Measurements from ENCODE around the gene IPCEF1.
"Not testable (repeated sequence)": the region's sequence is repeated elsewhere in the genome, so short reads cannot be mapped to it uniquely, and the experiment has no call there.

The IPCEF1 gene

DNA sequence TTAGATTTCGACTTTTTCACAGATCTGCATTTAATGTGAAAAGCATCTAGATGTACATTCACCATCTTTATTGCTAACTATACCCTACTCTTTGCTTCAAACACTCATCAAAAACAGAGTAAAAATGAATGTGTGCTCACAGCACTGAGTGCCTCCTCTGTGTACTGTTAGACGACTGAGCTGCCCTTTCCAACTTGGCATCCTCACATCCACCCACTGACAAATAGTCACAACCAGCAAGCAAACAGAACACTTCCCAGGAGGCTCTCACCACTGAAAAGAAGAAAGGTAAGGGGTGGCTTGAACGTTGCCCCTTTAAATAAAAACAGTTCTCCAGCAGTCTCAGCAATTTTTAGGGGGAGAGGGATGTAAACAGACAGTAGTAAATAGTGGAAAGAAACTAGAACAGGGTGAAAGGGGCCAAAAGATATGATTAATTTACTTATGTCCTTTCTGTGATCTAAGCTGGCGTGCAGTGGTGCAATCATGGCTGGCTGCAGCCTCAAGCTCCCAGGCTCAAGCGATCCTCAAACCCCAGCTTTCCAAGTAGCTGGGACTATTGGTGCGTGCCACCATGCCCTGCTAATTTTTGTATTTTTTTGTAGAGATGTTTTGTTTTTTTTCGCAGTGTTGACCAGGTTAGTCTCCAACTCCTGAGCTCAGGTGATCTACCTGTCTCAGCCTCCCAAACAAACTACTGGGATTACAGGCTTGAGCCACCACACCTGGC, 48.7 kb downstream of the IPCEF1 start:
- TF ChIP-seq, protein P1, sequence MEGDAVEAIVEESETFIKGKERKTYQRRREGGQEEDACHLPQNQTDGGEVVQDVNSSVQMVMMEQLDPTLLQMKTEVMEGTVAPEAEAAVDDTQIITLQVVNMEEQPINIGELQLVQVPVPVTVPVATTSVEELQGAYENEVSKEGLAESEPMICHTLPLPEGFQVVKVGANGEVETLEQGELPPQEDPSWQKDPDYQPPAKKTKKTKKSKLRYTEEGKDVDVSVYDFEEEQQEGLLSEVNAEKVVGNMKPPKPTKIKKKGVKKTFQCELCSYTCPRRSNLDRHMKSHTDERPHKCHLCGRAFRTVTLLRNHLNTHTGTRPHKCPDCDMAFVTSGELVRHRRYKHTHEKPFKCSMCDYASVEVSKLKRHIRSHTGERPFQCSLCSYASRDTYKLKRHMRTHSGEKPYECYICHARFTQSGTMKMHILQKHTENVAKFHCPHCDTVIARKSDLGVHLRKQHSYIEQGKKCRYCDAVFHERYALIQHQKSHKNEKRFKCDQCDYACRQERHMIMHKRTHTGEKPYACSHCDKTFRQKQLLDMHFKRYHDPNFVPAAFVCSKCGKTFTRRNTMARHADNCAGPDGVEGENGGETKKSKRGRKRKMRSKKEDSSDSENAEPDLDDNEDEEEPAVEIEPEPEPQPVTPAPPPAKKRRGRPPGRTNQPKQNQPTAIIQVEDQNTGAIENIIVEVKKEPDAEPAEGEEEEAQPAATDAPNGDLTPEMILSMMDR (IDR thresholded peaks at IDR 0.05; ENCODE audit: insufficient read depth, low read depth, low read length, missing control alignments) = no peak
- no peak overlapping the region for H3K4me3 ChIP-seq (ENCODE audit: low read depth, low read length)
- DNase-seq (ENCODE audit: low read depth) = no peak

DNA sequence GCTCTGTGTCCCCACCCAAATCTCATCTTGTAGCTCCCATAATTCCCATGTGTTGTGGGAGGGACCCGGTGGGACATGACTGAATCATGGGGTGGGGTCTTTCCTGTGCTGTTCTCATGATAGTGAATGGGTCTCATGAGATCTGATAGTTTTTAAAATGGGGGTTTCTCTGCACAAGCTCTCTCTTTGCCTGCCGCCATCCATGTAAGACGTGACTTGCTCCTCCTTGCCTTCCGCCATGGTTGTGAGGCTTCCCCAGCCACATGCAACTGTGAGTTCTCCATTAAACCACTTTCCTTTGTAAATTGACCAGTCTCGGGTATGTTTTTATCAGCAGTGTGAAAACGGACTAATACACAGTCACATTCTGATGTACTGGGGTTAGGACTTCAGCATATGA, 49.5 kb downstream of the IPCEF1 start:
- not testable (repeated sequence) for DNase-seq (ENCODE audit: low read depth); H3K4me3 ChIP-seq (ENCODE audit: low read depth, low read length)

DNA sequence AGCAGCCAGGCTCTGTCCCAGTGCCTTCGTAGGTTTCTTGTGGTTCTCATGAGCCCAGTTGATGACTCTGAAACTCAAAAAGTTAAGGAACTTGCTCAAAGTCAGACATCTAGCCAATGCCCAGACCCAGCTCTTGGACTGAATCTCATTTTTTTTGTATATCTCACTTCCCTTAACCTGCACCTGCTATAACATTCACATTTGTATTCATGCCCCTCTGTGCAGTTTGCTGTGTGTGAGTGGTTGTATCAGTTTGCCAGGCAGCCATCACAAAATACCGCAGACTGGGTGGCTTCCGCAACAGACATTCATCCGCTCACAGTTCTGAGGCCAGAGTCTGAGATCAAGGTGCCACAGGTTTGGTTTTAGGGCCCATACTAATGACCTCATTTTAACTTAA, 49.9 kb downstream of the IPCEF1 start:
- peak; percentile 21 for DNase-seq (ENCODE audit: low read depth)
- TF ChIP-seq, protein P1 (IDR thresholded peaks at IDR 0.05; ENCODE audit: insufficient read depth, low read depth, low read length, missing control alignments) = no peak
- H3K4me3 ChIP-seq (ENCODE audit: low read depth, low read length) = no peak overlapping the region

DNA sequence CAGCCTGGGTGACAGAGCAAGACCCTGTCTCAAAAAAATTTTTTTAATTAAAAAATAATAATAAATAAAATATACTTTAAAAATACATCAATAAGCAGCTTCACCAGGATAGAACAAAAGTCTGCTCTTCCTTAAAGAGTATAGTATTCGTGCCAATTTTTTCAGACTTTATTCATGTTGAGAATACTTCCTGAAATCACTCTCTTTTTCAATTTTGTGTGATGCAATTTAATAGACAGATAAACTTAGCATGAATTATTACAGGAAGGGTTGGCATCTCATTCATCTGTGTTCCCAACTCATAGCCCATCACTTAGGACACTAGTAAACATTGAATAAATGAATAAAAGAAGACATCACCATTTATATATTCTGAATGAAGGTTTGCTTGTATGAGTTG, 52.4 kb downstream of the IPCEF1 start:
- no peak overlapping the region for H3K4me3 ChIP-seq (ENCODE audit: low read depth, low read length)
- TF ChIP-seq, protein P1 (IDR thresholded peaks at IDR 0.05; ENCODE audit: insufficient read depth, low read depth, low read length, missing control alignments) = no peak
- no peak for DNase-seq (ENCODE audit: low read depth)

DNA sequence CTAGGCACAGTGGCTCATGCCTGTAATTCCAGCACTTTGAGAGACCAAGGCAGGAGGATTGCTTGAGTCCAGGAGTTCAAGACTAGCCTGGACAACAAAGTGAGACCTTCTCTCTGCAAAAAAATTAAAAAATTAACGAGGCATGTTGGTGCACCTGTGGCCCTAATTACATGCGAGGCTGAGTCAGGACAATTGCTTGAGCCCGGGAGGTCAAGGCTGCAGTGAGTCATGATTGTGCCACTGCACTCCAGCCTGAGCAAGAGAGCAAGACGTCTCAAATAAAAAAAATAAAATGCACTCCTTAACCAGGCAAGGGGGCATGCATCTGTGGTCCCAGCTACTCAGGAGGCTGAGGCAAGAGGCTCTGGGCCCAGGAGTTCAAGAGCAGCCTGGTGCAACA, 53.0 kb downstream of the IPCEF1 start:
- not testable (repeated sequence) for DNase-seq (ENCODE audit: low read depth); H3K4me3 ChIP-seq (ENCODE audit: low read depth, low read length)

DNA sequence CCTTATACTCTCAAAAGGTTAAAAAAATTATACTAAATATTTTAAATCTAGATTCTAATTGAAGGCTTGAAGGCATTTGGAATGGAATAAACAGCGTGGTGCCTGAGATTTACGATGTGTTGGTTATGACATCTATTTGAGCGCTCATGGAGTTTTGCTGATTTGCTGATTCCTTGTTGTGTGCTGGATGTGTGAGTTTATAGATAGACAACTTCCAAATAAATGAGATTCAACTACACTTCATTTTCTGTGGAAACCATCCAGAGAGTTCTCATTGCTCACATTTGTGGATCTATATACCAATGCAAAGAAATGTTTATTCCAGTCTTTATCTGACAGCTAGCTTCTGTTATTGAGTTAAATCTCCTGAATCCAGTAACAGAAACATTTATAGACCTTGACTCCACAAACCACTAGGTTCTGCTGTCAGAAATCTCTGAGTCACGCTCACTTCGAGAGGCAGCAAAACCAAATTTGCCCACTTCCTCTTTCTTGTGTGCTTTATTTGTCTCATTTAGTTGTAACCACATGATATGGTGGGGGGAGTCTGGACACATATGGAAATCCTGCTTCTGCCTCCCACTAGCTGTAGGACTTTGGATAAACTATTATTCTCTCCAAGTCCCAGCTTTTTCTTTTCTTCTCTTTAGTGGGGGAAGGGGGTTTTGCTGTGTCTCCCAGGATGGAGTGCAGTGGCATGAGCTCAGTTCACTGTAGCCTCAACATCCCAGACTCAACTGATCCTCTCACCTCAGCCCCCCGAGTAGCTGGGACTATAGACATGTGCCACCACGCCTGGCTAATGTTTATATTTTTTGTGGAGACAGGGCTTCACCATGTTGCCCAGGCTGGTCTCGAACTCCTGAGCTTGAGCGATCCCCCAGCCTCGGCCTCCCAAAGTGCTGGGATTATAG, 54.5 kb downstream of the IPCEF1 start:
- DNase-seq (ENCODE audit: low read depth) = peak; percentile 87
- TF ChIP-seq, protein P1 (IDR thresholded peaks at IDR 0.05; ENCODE audit: insufficient read depth, low read depth, low read length, missing control alignments) = no peak
- no peak overlapping the region for H3K4me3 ChIP-seq (ENCODE audit: low read depth, low read length)

DNA sequence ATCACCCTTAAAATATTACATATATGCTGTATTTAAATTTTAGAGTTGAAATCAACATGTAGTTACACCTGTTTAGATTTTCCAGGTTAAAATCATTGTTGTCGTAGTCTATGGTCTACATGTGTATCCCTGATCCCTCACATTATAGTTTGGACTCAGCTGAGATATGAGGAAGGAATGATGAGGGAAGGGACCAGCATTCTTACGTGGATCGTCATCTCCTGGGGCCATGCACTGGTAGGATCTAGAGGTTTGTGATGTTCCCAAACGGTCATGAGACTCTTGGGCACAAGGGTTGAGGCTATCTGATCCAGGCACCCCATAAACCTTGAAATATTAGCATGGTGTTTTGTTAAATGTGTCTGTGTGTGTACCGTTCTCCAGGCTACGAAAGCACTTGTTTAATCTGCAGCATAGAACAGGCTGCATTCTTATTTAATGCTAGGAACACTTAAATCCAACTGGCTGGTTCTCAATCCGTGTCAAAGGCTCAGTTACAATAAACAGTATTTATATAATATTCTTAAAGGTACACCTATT, 55.4 kb downstream of the IPCEF1 start:
- TF ChIP-seq, protein P1 (IDR thresholded peaks at IDR 0.05; ENCODE audit: insufficient read depth, low read depth, low read length, missing control alignments) = no peak
- no peak for DNase-seq (ENCODE audit: low read depth)
- H3K4me3 ChIP-seq (ENCODE audit: low read depth, low read length) = no peak overlapping the region

All from GM12865 (cell line).